HCT116 (cell line): ENCODE data around the gene RIPOR1. TPM values are rescaled to one million over a fixed set of nuclear protein-coding genes. Genes with fewer than 3 reads are reported as not detected.

ENCODE experiments used
- ATAC-seq: fragments of 200-7000 bp; cut with Tn5 transposase; 2 replicates; pipeline ENCODE4 v1.9.1; 2020; ENCODE audit warnings: mild to moderate bottlenecking, moderate library complexity
- BruUV-seq: library from RNA; stranded (reverse); fragments of 400-500 nt; replicated peaks from 2 replicates; lab custom pipeline; 2021; lab: Mats Ljungman, UMichigan
- CTCF ChIA-PET: fragments of 300-600 bp; sonication (Branson Sonifier 250); formaldehyde crosslinking; loops from one replicate; lab custom pipeline; 2021; ENCODE audit warnings: antibody characterized with exemption; lab: Charles Lee
- POLR2A ChIA-PET: fragments of 300-600, 350-600 bp; sonication (Branson Sonifier 250); formaldehyde crosslinking; loops from one replicate; lab custom pipeline; 2021; ENCODE audit warnings: antibody characterized with exemption; lab: Charles Lee
- RAD21 ChIA-PET, 2 experiments: fragments of 300-600 bp; sonication (Branson Sonifier 250); formaldehyde crosslinking; loops; one replicate each; lab custom pipeline; 2023; ENCODE audit warnings: low total read pairs in 2 of 2; ENCODE audit not compliant: uncharacterized antibody in 2 of 2, unreplicated experiment in 2 of 2, low non-redundant PET in 1 of 2; lab: Charles Lee
- DNase-seq: peaks from one replicate; pipeline ENCODE4 v3.0.0-alpha.2; 2010; ENCODE audit warnings: low read depth, low spot score
- H2AFZ ChIP-seq: fragments of 200-600 bp; shearing (Covaris generic), sonication (generic); 2 replicates; pipeline ENCODE4 v1.6.1; 2017; ENCODE audit warnings: low read depth, mixed run types, mixed read lengths, antibody characterized with exemption, low read length; ENCODE audit not compliant: poor library complexity, severe bottlenecking
- H3K27ac ChIP-seq: 2 replicates; pipeline ENCODE4 v1.5.1; 2012; ENCODE audit warnings: low read depth, low read length
- H3K27me3 ChIP-seq: fragments of 200-600 bp; sonication (generic); 2 replicates; pipeline ENCODE4 v1.6.1; 2016; ENCODE audit warnings: mixed run types, low read length, mixed read lengths; ENCODE audit not compliant: insufficient read depth
- H3K36me3 ChIP-seq, 2 experiments: fragments of 200-500 bp in 1 of 2; fragments of 200-600 bp in 1 of 2; sonication (Bioruptor generic) in 1 of 2; sonication (generic) in 1 of 2; 2 replicates each; pipeline versions ENCODE4 v1.5.1 to v1.6.1; 2014 to 2016; ENCODE audit warnings: low read length in 2 of 2, inconsistent platforms in 1 of 2, mixed read lengths in 1 of 2, mixed run types in 1 of 2; ENCODE audit not compliant: insufficient read depth in 2 of 2, control insufficient read depth in 1 of 2
- H3K4me1 ChIP-seq, 2 experiments: fragments of 200-600 bp in 1 of 2; sonication (generic) in 1 of 2; 2 replicates each; pipeline versions ENCODE4 v1.5.1 to v1.6.1; 2012 to 2017; ENCODE audit warnings: low read length in 2 of 2, inconsistent platforms in 1 of 2, mild to moderate bottlenecking in 1 of 2, mixed read lengths in 1 of 2, mixed run types in 1 of 2, moderate library complexity in 1 of 2; ENCODE audit not compliant: insufficient read depth in 2 of 2, control insufficient read depth in 1 of 2
- H3K4me2 ChIP-seq: fragments of 200-600 bp; sonication (generic); 2 replicates; pipeline ENCODE4 v1.6.1; 2017; ENCODE audit warnings: mixed run types, low read length, mixed read lengths
- H3K4me3 ChIP-seq, 2 experiments: fragments of 200-600 bp in 1 of 2; sonication (generic) in 1 of 2; replicated peaks in 1 of 2; 2 replicates each; pipeline ENCODE4 v1.5.1; 2011 to 2016; ENCODE audit warnings: low read length in 2 of 2, control low read depth in 1 of 2, low read depth in 1 of 2, mild to moderate bottlenecking in 1 of 2, mixed read lengths in 1 of 2, mixed run types in 1 of 2
- H3K79me2 ChIP-seq: fragments of 200-600 bp; sonication (generic); 2 replicates; pipeline ENCODE4 v1.6.1; 2017; ENCODE audit warnings: mild to moderate bottlenecking, mixed run types, low read length, moderate library complexity, mixed read lengths; ENCODE audit not compliant: insufficient read depth
- H3K9ac ChIP-seq: fragments of 200-600 bp; sonication (generic); 2 replicates; pipeline ENCODE4 v1.6.1; 2016; ENCODE audit warnings: low read length, mixed read lengths
- H3K9me2 ChIP-seq: fragments of 200-600 bp; sonication (generic), shearing (Covaris generic); 2 replicates; pipeline ENCODE4 v1.6.1; 2017; ENCODE audit warnings: mixed run types, mild to moderate bottlenecking, moderate library complexity; ENCODE audit not compliant: insufficient read depth
- H3K9me3 ChIP-seq, 2 experiments: fragments of 200-500 bp in 1 of 2; fragments of 200-600 bp in 1 of 2; sonication (Bioruptor generic) in 1 of 2; sonication (generic) in 1 of 2; 2 replicates each; pipeline ENCODE4 v1.6.1; 2014 to 2017; ENCODE audit warnings: low read length in 2 of 2, mixed read lengths in 2 of 2, inconsistent platforms in 1 of 2, low read depth in 1 of 2, mild to moderate bottlenecking in 1 of 2, mixed run types in 1 of 2, moderate library complexity in 1 of 2; ENCODE audit not compliant: control insufficient read depth in 1 of 2, insufficient read depth in 1 of 2
- H4K20me1 ChIP-seq: fragments of 200-600 bp; sonication (generic), shearing (Covaris generic); 2 replicates; pipeline ENCODE4 v1.6.1; 2017; ENCODE audit warnings: mixed run types, mild to moderate bottlenecking, moderate library complexity; ENCODE audit not compliant: insufficient read depth
- CBX3 ChIP-seq: IDR thresholded peaks from 2 replicates; pipeline ENCODE4 v1.6.1; 2012; ENCODE audit warnings: low read depth
- CEBPB ChIP-seq: IDR thresholded peaks from 2 replicates; pipeline ENCODE4 v1.6.1; 2012; ENCODE audit warnings: low read depth
- EGR1 ChIP-seq: IDR thresholded peaks from 2 replicates; pipeline ENCODE4 v1.6.1; 2012; ENCODE audit warnings: low read depth
- FOSL1 ChIP-seq: IDR thresholded peaks from 2 replicates; pipeline ENCODE4 v1.6.1; 2012; ENCODE audit warnings: low read depth
- JUND ChIP-seq: IDR thresholded peaks from 2 replicates; pipeline ENCODE4 v1.6.1; 2012
- POLR2A ChIP-seq: IDR thresholded peaks from 2 replicates; pipeline ENCODE4 v1.7.0; 2011; ENCODE audit warnings: borderline replicate concordance; ENCODE audit not compliant: insufficient read depth, insufficient read length; ENCODE audit errors: extremely low read depth
- POLR2AphosphoS5 ChIP-seq: IDR thresholded peaks from 2 replicates; pipeline ENCODE4 v1.6.1; 2011; ENCODE audit warnings: mild to moderate bottlenecking, low read depth, low read length, moderate library complexity
- RAD21 ChIP-seq: IDR thresholded peaks from 2 replicates; pipeline ENCODE4 v1.6.1; 2012; ENCODE audit warnings: low read depth, mild to moderate bottlenecking
- REST ChIP-seq: IDR thresholded peaks from 2 replicates; pipeline ENCODE4 v1.6.1; 2012; ENCODE audit warnings: low read depth
- SIN3A ChIP-seq: IDR thresholded peaks from 2 replicates; pipeline ENCODE4 v1.6.1; 2012; ENCODE audit warnings: low read depth
- SP1 ChIP-seq: IDR thresholded peaks from 2 replicates; pipeline ENCODE4 v1.6.1; 2012; ENCODE audit warnings: low read depth
- SRF ChIP-seq: IDR thresholded peaks from 2 replicates; pipeline ENCODE4 v1.6.1; 2012; ENCODE audit warnings: low read depth
- TCF7L2 ChIP-seq: IDR thresholded peaks from 2 replicates; pipeline ENCODE4 v1.7.0; 2011; ENCODE audit warnings: borderline replicate concordance, inconsistent platforms; ENCODE audit not compliant: insufficient read depth, insufficient read length; ENCODE audit errors: extremely low read depth
- ZBTB33 ChIP-seq: IDR thresholded peaks from 2 replicates; pipeline ENCODE4 v1.6.1; 2011; ENCODE audit warnings: mild to moderate bottlenecking, low read length, moderate library complexity; ENCODE audit not compliant: insufficient replicate concordance; ENCODE audit errors: extremely low read depth
- ZFX ChIP-seq: fragments of 450-650 bp; IDR thresholded peaks from 2 replicates; pipeline ENCODE4 v1.6.1; 2017
- intact Hi-C: fragments of 100-400 bp; cut with micrococcal nuclease; formaldehyde crosslinking; loops from 2 replicates; pipeline ENCODE4 v1.10.0; 2022
- total RNA-seq: library from RNA; stranded (reverse); gene quantifications from one replicate; pipeline ENCODE4 v1.2.1, GENCODE V29; 2021; ENCODE audit not compliant: unreplicated experiment
- TF ChIP-seq, protein P1 (sequence below), 3 experiments: fragments of 200-600 bp in 1 of 3; sonication (generic) in 1 of 3; IDR thresholded peaks in 2 of 3; conservative IDR thresholded peaks in 1 of 3; 2 replicates each; pipeline ENCODE4 v1.5.1; 2012 to 2017; ENCODE audit warnings: low read depth in 2 of 3, low read length in 2 of 3, antibody characterized with exemption in 1 of 3, borderline replicate concordance in 1 of 3, control low read depth in 1 of 3, mild to moderate bottlenecking in 1 of 3, mixed read lengths in 1 of 3, mixed run types in 1 of 3, moderate library complexity in 1 of 3; ENCODE audit not compliant: insufficient read depth in 1 of 3
- TF ChIP-seq, protein P2 (sequence below): IDR thresholded peaks from 2 replicates; pipeline ENCODE4 v1.6.1; 2012

Gene RIPOR1
- total RNA-seq, 1 experiment from 2014 or later: 60.0 TPM

DNA sequence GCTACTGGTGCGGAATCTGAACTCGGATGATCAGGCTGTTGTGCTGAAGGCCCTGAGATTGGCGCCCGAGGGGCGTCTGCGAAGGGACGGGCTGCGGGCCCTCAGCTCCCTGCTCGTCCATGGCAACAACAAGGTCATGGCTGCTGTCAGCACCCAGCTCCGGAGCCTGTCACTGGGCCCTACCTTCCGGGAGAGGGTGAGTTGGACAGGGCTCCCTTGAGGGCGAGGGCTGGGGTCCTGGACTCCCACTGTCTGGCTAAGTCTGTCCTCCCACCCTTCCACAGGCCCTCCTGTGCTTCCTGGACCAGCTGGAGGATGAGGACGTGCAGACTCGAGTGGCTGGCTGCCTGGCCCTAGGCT is 17.0 kb downstream of the RIPOR1 start:
- Histone ChIP-seq H3K4me3 (no peak overlapping the region), H3K9ac (no peak overlapping the region), H3K27ac (no peak overlapping the region), H3K9me3 (no peaks in the 10 kb centered on the region), H4K20me1 (no peaks in the 10 kb centered on the region), H3K4me2 (no peak overlapping the region), H3K36me3 (peaks cover 7 to 15% of the 10 kb centered on the region in 2 experiments), H2AFZ (no peak overlapping the region), H3K9me2 (no peaks in the 10 kb centered on the region), H3K27me3 (no peaks in the 10 kb centered on the region), H3K4me1 (peaks cover 0 to 20% of the 10 kb centered on the region in 2 experiments; a peak in 2 of 4 replicates), H3K79me2 (no peaks in the 10 kb centered on the region)
- intact Hi-C loops: no loop called here
- DNase-seq (no peak), ATAC-seq (no peak)
- POLR2A ChIA-PET: no interaction called here
- TF ChIP-seq RAD21 (no peak), REST (no peak), SRF (no peak), SP1 (no peak), JUND (no peak), POLR2A (no peak), FOSL1 (no peak), SIN3A (no peak), TCF7L2 (no peak), ZBTB33 (no peak), EGR1 (no peak), CEBPB (no peak), ZFX (no peak), POLR2AphosphoS5 (no peak), CBX3 (no peak)
- TF ChIP-seq, protein P1, sequence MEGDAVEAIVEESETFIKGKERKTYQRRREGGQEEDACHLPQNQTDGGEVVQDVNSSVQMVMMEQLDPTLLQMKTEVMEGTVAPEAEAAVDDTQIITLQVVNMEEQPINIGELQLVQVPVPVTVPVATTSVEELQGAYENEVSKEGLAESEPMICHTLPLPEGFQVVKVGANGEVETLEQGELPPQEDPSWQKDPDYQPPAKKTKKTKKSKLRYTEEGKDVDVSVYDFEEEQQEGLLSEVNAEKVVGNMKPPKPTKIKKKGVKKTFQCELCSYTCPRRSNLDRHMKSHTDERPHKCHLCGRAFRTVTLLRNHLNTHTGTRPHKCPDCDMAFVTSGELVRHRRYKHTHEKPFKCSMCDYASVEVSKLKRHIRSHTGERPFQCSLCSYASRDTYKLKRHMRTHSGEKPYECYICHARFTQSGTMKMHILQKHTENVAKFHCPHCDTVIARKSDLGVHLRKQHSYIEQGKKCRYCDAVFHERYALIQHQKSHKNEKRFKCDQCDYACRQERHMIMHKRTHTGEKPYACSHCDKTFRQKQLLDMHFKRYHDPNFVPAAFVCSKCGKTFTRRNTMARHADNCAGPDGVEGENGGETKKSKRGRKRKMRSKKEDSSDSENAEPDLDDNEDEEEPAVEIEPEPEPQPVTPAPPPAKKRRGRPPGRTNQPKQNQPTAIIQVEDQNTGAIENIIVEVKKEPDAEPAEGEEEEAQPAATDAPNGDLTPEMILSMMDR (IDR thresholded peaks at IDR 0.05 in 2 of 3, conservative IDR thresholded peaks at IDR 0.05 in 1 of 3; ENCODE audit: borderline replicate concordance in 1 of 3, insufficient read depth in 1 of 3, low read depth in 2 of 3, low read length in 2 of 3): no peak
- TF ChIP-seq, protein P2, sequence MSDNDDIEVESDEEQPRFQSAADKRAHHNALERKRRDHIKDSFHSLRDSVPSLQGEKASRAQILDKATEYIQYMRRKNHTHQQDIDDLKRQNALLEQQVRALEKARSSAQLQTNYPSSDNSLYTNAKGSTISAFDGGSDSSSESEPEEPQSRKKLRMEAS: no peak
- CTCF ChIA-PET: interaction anchor here (1.0 to 1.9 kb wide), 2 partner anchors 16 to 24 kb away, joined by 3 to 12 read pairs; no protein-coding TSS in a partner anchor
- RAD21 ChIA-PET: interaction anchor here in 1 of 2 experiments (1.2 kb wide), 1 partner anchor 9 kb away, joined by 3 read pairs; no protein-coding TSS in a partner anchor
- BruUV-seq: no TSS peak
